Activated naive CD4-positive, alpha-beta T cell treated with anti-CD3 and anti-CD28 coated beads for 36 hours (primary cell): ENCODE measurements around the gene NR3C1. TPM values are rescaled to one million over a fixed set of nuclear protein-coding genes. Genes with fewer than 3 reads are reported as not detected.
A peak's percentile ranks its signal among the peaks of the same experiment; 100 is the strongest.

Experiments
- CTCF ChIA-PET: fragments of 350-600 bp; sonication (Branson Sonifier 250); formaldehyde crosslinking; loops from one replicate; lab custom pipeline; 2021; ENCODE audit warnings: antibody characterized with exemption; lab: Charles Lee
- DNase-seq: peaks from one replicate; pipeline ENCODE4 v3.0.0-alpha.2; 2020
- H3K27ac Mint-ChIP-seq: one replicate; pipeline ENCODE4 v1.8.0; 2021; ENCODE audit warnings: mild to moderate bottlenecking, mixed read lengths
- H3K27me3 Mint-ChIP-seq: one replicate; pipeline ENCODE4 v1.8.0; 2021; ENCODE audit warnings: low read depth, mixed read lengths
- H3K36me3 Mint-ChIP-seq: one replicate; pipeline ENCODE4 v1.8.0; 2021; ENCODE audit warnings: low read depth, mixed read lengths
- H3K4me1 Mint-ChIP-seq: one replicate; pipeline ENCODE4 v1.8.0; 2021; ENCODE audit warnings: low read depth, mixed read lengths
- H3K4me3 Mint-ChIP-seq: one replicate; pipeline ENCODE4 v1.8.0; 2021; ENCODE audit warnings: mild to moderate bottlenecking, moderate library complexity, mixed read lengths
- H3K9me3 Mint-ChIP-seq: one replicate; pipeline ENCODE4 v1.8.0; 2021; ENCODE audit warnings: mixed read lengths
- intact Hi-C: fragments of 100-400 bp; cut with micrococcal nuclease; formaldehyde crosslinking; loops from one replicate; pipeline ENCODE4 v1.15.1; 2023
- total RNA-seq, 2 experiments: library from RNA; stranded (reverse); gene quantifications; one replicate each; pipeline ENCODE4 v1.2.3, GENCODE V29; 2021

Gene NR3C1
- total RNA-seq, 2 experiments from 2014 or later, result 41.8 to 42.9 TPM

GRCh38 chr5:143418140-143418866 is 14.8 kb upstream of the NR3C1 start:
- Mint-ChIP-seq H3K36me3 (no peaks in the 10 kb centered on the region), H3K4me1 (peaks cover 14% of the 10 kb centered on the region), H3K9me3 (no peaks in the 10 kb centered on the region), H3K27ac (no peak overlapping the region), H3K4me3 (no peak overlapping the region), H3K27me3 (no peaks in the 10 kb centered on the region)
- intact Hi-C loops, result no loop called here
- CTCF ChIA-PET, result no interaction called here
- DNase-seq, result no peak

DNA sequence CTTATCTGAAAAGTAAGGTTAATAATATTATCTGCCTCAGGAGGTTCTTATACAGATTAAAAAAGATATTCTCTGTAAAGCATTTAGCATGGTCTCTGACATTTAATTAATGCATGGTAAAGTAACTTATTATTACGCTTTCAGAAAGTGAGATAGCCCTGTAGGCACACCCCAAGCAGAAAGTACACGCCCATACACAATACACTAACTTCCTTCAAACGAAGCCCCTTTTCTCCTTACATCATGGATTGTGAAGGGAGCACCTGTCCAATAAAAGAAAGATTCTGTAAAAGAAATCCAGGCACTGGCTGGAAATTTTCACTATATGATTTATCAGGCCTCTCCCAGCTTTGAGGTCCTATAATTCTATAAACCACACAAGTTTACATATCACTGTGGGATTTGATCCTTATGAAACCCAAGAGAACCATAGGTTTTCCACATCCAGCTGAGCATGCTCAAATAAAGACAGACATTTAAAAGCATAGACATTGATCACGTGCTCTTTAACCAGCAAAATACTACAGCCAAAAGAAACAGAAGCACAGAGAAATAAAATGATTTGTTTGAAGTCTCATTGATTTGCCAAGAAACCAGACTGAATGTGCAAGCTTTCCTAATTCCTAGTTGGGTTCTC is 14.1 kb upstream of the NR3C1 start:
- Mint-ChIP-seq H3K4me3 (no peak overlapping the region), H3K9me3 (no peaks in the 10 kb centered on the region), H3K27ac (no peak overlapping the region), H3K36me3 (no peaks in the 10 kb centered on the region), H3K27me3 (no peaks in the 10 kb centered on the region), H3K4me1 (peaks cover 14% of the 10 kb centered on the region)
- intact Hi-C loops, result no loop called here
- DNase-seq, result no peak
- CTCF ChIA-PET, result no interaction called here

GRCh38 chr5:143416411-143416810 is 12.9 kb upstream of the NR3C1 start:
- CTCF ChIA-PET, result no interaction called here
- Mint-ChIP-seq H3K4me1 (peaks cover 14% of the 10 kb centered on the region), H3K9me3 (no peaks in the 10 kb centered on the region), H3K4me3 (no peak overlapping the region), H3K27ac (no peak overlapping the region), H3K36me3 (no peaks in the 10 kb centered on the region), H3K27me3 (no peaks in the 10 kb centered on the region)
- DNase-seq, result no peak
- intact Hi-C loops, result no loop called here

- intact Hi-C loops, result no loop called here
- CTCF ChIA-PET, result interaction anchor here (1.1 kb wide), 1 partner anchor 17 kb away, joined by 4 read pairs; no protein-coding TSS in a partner anchor
- Mint-ChIP-seq H3K4me1 (peaks cover 14% of the 10 kb centered on the region), H3K36me3 (no peaks in the 10 kb centered on the region), H3K27me3 (no peaks in the 10 kb centered on the region), H3K27ac (no peak overlapping the region), H3K4me3 (no peak overlapping the region), H3K9me3 (no peaks in the 10 kb centered on the region)
- no peak for DNase-seq
Measured at GRCh38 chr5:143413958-143414669, 10.6 kb upstream of the NR3C1 start.

DNA sequence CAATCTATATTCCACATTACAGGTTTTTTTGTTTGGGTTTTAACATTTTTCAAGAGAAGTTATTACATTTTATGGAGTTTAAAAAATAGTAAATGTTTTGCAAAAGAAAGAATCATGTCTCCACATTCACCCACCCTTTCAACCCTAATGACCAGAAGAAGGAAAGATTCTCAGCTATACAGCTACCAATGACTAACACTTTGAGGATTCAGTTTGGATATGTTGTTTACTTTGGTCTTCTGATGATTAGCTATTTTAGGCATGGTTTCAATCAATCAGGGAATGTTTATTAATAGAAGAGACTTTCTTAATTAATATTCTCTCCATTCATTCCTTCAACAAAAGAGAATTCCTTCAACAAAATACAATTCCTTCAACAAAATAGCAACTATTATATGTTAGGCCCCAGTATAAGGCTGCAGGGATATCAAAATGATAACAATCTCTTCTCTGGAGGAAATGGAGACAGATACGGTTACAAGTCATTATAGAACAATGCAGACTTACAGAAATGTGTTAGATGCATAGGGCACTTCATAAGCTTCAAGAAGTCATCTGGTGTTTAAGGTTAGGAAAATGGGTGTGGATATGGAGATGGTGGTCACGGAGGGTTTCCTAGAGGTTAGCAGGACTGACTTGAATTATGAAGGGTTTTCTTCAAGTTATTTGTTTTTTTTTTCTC is 9.3 kb upstream of the NR3C1 start:
- H3K27me3 Mint-ChIP-seq, result no peaks in the 10 kb centered on the region
- peaks cover 5% of the 10 kb centered on the region for H3K4me1 Mint-ChIP-seq
- H3K9me3 Mint-ChIP-seq, result no peaks in the 10 kb centered on the region
- H3K27ac Mint-ChIP-seq, result no peak overlapping the region
- H3K36me3 Mint-ChIP-seq, result no peaks in the 10 kb centered on the region
- no peak for DNase-seq
- CTCF ChIA-PET, result interaction anchor here (0.7 to 1.4 kb wide), 2 partner anchors 8 to 14 kb away, joined by 4 read pairs; no protein-coding TSS in a partner anchor
- intact Hi-C loops, result no loop called here
- no peak overlapping the region for H3K4me3 Mint-ChIP-seq

DNA sequence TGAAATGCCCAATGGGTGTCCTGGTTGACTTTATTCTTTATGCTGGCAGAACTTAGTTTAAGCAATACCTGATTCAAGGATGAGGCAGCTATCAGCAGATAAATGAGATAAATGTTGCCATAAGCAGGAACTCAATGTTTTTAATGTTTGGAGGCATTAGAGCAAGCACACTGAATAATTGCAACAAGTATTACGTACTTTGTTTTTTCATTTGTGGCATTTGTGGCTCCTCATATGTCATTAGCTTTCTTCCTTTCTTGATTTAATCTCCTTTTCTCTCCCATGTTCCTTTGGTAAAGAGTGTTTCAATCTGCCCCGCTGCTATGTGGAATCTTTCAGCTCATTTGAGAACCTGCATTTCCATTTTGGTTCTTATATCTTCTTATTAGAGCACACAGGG is 6.4 kb upstream of the NR3C1 start:
- CTCF ChIA-PET, result no interaction called here
- Mint-ChIP-seq H3K27ac (no peak overlapping the region), H3K36me3 (no peaks in the 10 kb centered on the region), H3K27me3 (no peaks in the 10 kb centered on the region), H3K9me3 (no peaks in the 10 kb centered on the region), H3K4me1 (peaks cover 12% of the 10 kb centered on the region), H3K4me3 (no peak overlapping the region)
- no peak for DNase-seq
- intact Hi-C loops, result loop anchor here (10.0 kb wide), 1 partner anchor 605 kb away; no protein-coding TSS in a partner anchor

- DNase-seq, result no peak
- Mint-ChIP-seq H3K4me3 (peak overlapping the region; percentile 71), H3K36me3 (no peaks in the 10 kb centered on the region), H3K27me3 (no peaks in the 10 kb centered on the region), H3K4me1 (peaks cover 14% of the 10 kb centered on the region), H3K9me3 (no peaks in the 10 kb centered on the region), H3K27ac (peak overlapping the region; percentile 88)
- CTCF ChIA-PET, result no interaction called here
- intact Hi-C loops, result loop anchor here (10.0 kb wide), 1 partner anchor 602 kb away; no protein-coding TSS in a partner anchor
Measured at GRCh38 chr5:143406408-143406807, 2.9 kb upstream of the NR3C1 start.

DNA sequence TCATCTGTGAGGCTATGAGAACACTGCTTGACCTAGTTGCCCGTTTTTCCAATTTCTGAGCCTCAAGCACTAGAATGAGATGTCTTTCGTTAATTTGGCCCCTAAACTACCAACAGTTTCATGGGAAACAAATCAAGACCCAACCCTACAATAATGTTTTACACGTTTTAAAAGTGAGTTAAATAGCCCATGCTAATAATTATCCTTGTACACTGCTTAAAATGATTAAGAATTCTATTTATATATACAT is 2.3 kb upstream of the NR3C1 start:
- intact Hi-C loops, result loop anchor here (1.0 to 10.0 kb wide), 4 partner anchors 201 to 601 kb away; no protein-coding TSS in a partner anchor
- CTCF ChIA-PET, result no interaction called here
- no peaks in the 10 kb centered on the region for H3K9me3 Mint-ChIP-seq
- no peak for DNase-seq
- peaks cover under 1% of the 10 kb centered on the region for H3K36me3 Mint-ChIP-seq
- no peaks in the 10 kb centered on the region for H3K27me3 Mint-ChIP-seq
- H3K4me1 Mint-ChIP-seq, result peaks cover 20% of the 10 kb centered on the region
- peak overlapping the region; percentile 82 for H3K4me3 Mint-ChIP-seq
- H3K27ac Mint-ChIP-seq, result peak overlapping the region; percentile 99

DNA sequence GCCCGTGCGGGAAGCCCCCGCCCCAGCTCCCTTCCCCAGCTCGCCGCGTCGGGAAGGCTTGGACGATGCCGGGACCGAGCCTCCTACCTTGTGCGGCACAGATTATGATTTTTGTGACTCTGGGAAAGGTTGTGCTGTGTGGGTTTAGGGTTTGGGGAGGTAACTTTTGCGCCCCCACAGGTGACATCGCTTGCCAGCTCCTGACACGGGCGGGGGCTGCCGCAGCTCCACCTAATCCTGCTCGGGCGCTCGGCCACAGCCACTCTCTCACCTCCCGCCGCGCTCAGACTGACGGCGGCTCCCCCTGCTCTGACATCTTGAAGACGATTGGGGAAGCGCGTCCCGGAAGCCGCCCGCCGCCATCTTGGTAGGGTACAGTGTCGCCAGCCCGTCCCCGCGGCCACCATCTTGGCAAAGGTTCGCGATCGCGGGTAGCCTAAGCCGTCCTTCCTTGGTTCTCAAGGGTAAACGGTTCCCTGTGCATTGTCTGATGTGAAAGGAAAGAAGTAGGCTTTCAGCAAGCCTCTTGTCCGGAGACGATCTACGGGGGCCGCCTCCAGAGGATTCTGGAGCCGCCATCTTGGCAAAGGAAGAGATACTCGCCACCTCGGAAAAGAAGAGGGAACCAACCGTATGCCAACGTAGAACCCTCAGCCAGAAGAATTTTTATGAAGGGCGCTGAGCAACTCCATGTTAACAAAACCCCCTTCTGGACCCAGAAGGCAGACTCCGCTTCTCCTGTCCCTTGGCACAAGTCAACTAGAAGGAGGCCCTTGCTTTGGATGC is 1.8 kb upstream of the NR3C1 start:
- no peaks in the 10 kb centered on the region for H3K27me3 Mint-ChIP-seq
- CTCF ChIA-PET, result interaction anchor here (0.6 to 2.4 kb wide), 15 partner anchors 8 to 490 kb away, joined by 3 to 14 read pairs (median 4); no protein-coding TSS in a partner anchor
- DNase-seq, result peak; percentile 88
- H3K27ac Mint-ChIP-seq, result peak overlapping the region; percentile 99
- intact Hi-C loops, result loop anchor here (1.0 to 10.0 kb wide), 4 partner anchors 201 to 600 kb away; no protein-coding TSS in a partner anchor
- peak overlapping the region; percentile 82 for H3K4me3 Mint-ChIP-seq
- H3K36me3 Mint-ChIP-seq, result peaks cover 6% of the 10 kb centered on the region
- peaks cover 25% of the 10 kb centered on the region for H3K4me1 Mint-ChIP-seq
- no peaks in the 10 kb centered on the region for H3K9me3 Mint-ChIP-seq

- no peaks in the 10 kb centered on the region for H3K27me3 Mint-ChIP-seq
- H3K9me3 Mint-ChIP-seq, result no peaks in the 10 kb centered on the region
- peak overlapping the region; percentile 99 for H3K27ac Mint-ChIP-seq
- intact Hi-C loops, result loop anchor here (1.0 to 10.0 kb wide), 15 partner anchors 31 to 786 kb away; partner anchors contain the start of genes ARHGAP26, KCTD16 and YIPF5
- CTCF ChIA-PET, result interaction anchor here (0.7 to 2.4 kb wide), 23 partner anchors 8 to 783 kb away, joined by 3 to 14 read pairs (median 3); no protein-coding TSS in a partner anchor
- H3K4me1 Mint-ChIP-seq, result peaks cover 32% of the 10 kb centered on the region
- peaks cover 12% of the 10 kb centered on the region for H3K36me3 Mint-ChIP-seq
- H3K4me3 Mint-ChIP-seq, result peak overlapping the region; percentile 82
- DNase-seq, result peak; percentile 77
Measured at GRCh38 chr5:143404416-143405062, 1.1 kb upstream of the NR3C1 start.

- Mint-ChIP-seq H3K27me3 (no peaks in the 10 kb centered on the region), H3K27ac (peak overlapping the region; percentile 82), H3K4me1 (peaks cover 42% of the 10 kb centered on the region)
Measured at GRCh38 chr5:143403334-143403592, 223 bp downstream of the NR3C1 start.

More at GRCh38 chr5:143403334-143403592, 223 bp downstream of the NR3C1 start:
- CTCF ChIA-PET, result interaction anchor here (0.6 to 2.4 kb wide), 22 partner anchors 40 to 787 kb away, joined by 3 to 14 read pairs (median 3); no protein-coding TSS in a partner anchor
- intact Hi-C loops, result loop anchor here (2.0 to 10.0 kb wide), 4 partner anchors 180 to 598 kb away; no protein-coding TSS in a partner anchor
- Mint-ChIP-seq H3K4me3 (peak overlapping the region; percentile 76), H3K36me3 (peaks cover 19% of the 10 kb centered on the region), H3K9me3 (no peaks in the 10 kb centered on the region)
- DNase-seq, result no peak
